H9 (cell line): Measurements from ENCODE around the gene ZSCAN5C. TPM values are rescaled to one million over a fixed set of nuclear protein-coding genes. Genes with fewer than 3 reads are reported as not detected.

ENCODE experiments used
- DNase-seq: peaks from one replicate; pipeline ENCODE4 v3.0.0-alpha.2; 2017
- H2AFZ ChIP-seq: one replicate; pipeline ENCODE4 v1.6.1; 2013; ENCODE audit warnings: mild to moderate bottlenecking, low read length, control low read depth, moderate library complexity
- H2AK5ac ChIP-seq: 2 replicates; pipeline ENCODE4 v1.6.1; 2013; ENCODE audit warnings: low read length, control low read depth, mixed read lengths; ENCODE audit not compliant: insufficient read length
- H2BK120ac ChIP-seq: one replicate; pipeline ENCODE4 v1.6.1; 2013; ENCODE audit warnings: low read depth, mild to moderate bottlenecking, low read length, control low read depth, inconsistent platforms; ENCODE audit not compliant: poor library complexity, severe bottlenecking
- H2BK12ac ChIP-seq: 2 replicates; pipeline ENCODE4 v1.6.1; 2013; ENCODE audit warnings: low read length, control low read depth, mixed read lengths, low read depth; ENCODE audit not compliant: insufficient read length
- H2BK15ac ChIP-seq: 2 replicates; pipeline ENCODE4 v1.6.1; 2013; ENCODE audit warnings: low read depth, low read length, control low read depth
- H2BK20ac ChIP-seq: one replicate; pipeline ENCODE4 v1.6.1; 2013; ENCODE audit warnings: low read depth, mild to moderate bottlenecking, low read length, control low read depth, inconsistent platforms; ENCODE audit not compliant: poor library complexity, severe bottlenecking
- H2BK5ac ChIP-seq: 2 replicates; pipeline ENCODE4 v1.6.1; 2013; ENCODE audit warnings: low read length, control low read depth, mixed read lengths; ENCODE audit not compliant: insufficient read length
- H3K14ac ChIP-seq: 2 replicates; pipeline ENCODE4 v1.6.1; 2013; ENCODE audit warnings: low read length, control low read depth; ENCODE audit not compliant: insufficient read depth
- H3K18ac ChIP-seq: 2 replicates; pipeline ENCODE4 v1.6.1; 2013; ENCODE audit warnings: low read depth, mild to moderate bottlenecking, mixed read lengths, low read length, control low read depth; ENCODE audit not compliant: insufficient read length
- H3K23ac ChIP-seq: 2 replicates; pipeline ENCODE4 v1.6.1; 2013; ENCODE audit warnings: low read length, control low read depth, mixed read lengths, low read depth; ENCODE audit not compliant: insufficient read length
- H3K23me2 ChIP-seq: 2 replicates; pipeline ENCODE4 v1.6.1; 2013; ENCODE audit warnings: low read depth, mild to moderate bottlenecking, mixed read lengths, low read length, control low read depth; ENCODE audit not compliant: insufficient read length, poor library complexity, severe bottlenecking
- H3K27ac ChIP-seq: 2 replicates; pipeline ENCODE4 v1.5.1; 2013; ENCODE audit warnings: low read length, control low read depth, mixed read lengths, low read depth; ENCODE audit not compliant: insufficient read length
- H3K27me3 ChIP-seq: 2 replicates; pipeline ENCODE4 v1.6.1; 2013; ENCODE audit warnings: low read length, control low read depth, inconsistent platforms; ENCODE audit not compliant: insufficient read depth
- H3K4ac ChIP-seq: 2 replicates; pipeline ENCODE4 v1.6.1; 2013; ENCODE audit warnings: low read depth, mild to moderate bottlenecking, control low read depth, inconsistent platforms, low read length, moderate library complexity
- H3K4me1 ChIP-seq: 2 replicates; pipeline ENCODE4 v1.6.1; 2013; ENCODE audit warnings: low read length, control low read depth, inconsistent platforms; ENCODE audit not compliant: insufficient read depth
- H3K4me2 ChIP-seq: 2 replicates; pipeline ENCODE4 v1.6.1; 2013; ENCODE audit warnings: low read length, control low read depth, mixed read lengths; ENCODE audit not compliant: insufficient read length, insufficient read depth
- H3K56ac ChIP-seq: 2 replicates; pipeline ENCODE4 v1.6.1; 2013; ENCODE audit warnings: low read depth, mild to moderate bottlenecking, mixed read lengths, low read length, control low read depth; ENCODE audit not compliant: insufficient read length
- H3K79me1 ChIP-seq: 2 replicates; pipeline ENCODE4 v1.6.1; 2013; ENCODE audit warnings: low read depth, mild to moderate bottlenecking, moderate library complexity, low read length, control low read depth, inconsistent platforms; ENCODE audit not compliant: insufficient read depth, poor library complexity, severe bottlenecking
- H3K79me2 ChIP-seq: 2 replicates; pipeline ENCODE4 v1.6.1; 2013; ENCODE audit warnings: low read length, control low read depth, inconsistent platforms; ENCODE audit not compliant: insufficient read depth
- H3K9ac ChIP-seq: 2 replicates; pipeline ENCODE4 v1.6.1; 2013; ENCODE audit warnings: low read length, control low read depth, mixed read lengths; ENCODE audit not compliant: insufficient read length; ENCODE audit errors: extremely low read depth
- H3K9me3 ChIP-seq: one replicate; pipeline ENCODE4 v1.6.1; 2013; ENCODE audit warnings: low read depth, low read length, inconsistent platforms; ENCODE audit not compliant: control insufficient read depth
- H3T11ph ChIP-seq: one replicate; pipeline ENCODE4 v1.6.1; 2013; ENCODE audit warnings: mild to moderate bottlenecking, low read length, control low read depth, inconsistent platforms
- H4K20me1 ChIP-seq: one replicate; pipeline ENCODE4 v1.6.1; 2013; ENCODE audit not compliant: control insufficient read depth, insufficient read length, insufficient read depth
- H4K5ac ChIP-seq: 2 replicates; pipeline ENCODE4 v1.6.1; 2013; ENCODE audit warnings: low read depth, mild to moderate bottlenecking, mixed read lengths, low read length, control low read depth; ENCODE audit not compliant: insufficient read length
- H4K8ac ChIP-seq: replicated peaks from 2 replicates; pipeline ENCODE4 v1.6.1; 2013; ENCODE audit warnings: low read length, control low read depth, mixed read lengths, low read depth; ENCODE audit not compliant: insufficient read length
- H4K91ac ChIP-seq: 2 replicates; pipeline ENCODE4 v1.6.1; 2013; ENCODE audit warnings: low read depth, mild to moderate bottlenecking, moderate library complexity, mixed read lengths, low read length, control low read depth; ENCODE audit not compliant: insufficient read length
- H3K27ac Mint-ChIP-seq, 3 experiments: 2 replicates in 2 of 3; 3 replicates in 1 of 3; pipeline ENCODE4 v1.8.0; 2020 to 2021; ENCODE audit warnings: mixed read lengths in 3 of 3, mild to moderate bottlenecking in 1 of 3, moderate library complexity in 1 of 3
- H3K27me3 Mint-ChIP-seq: 2 replicates; pipeline ENCODE4 v1.8.0; 2021; ENCODE audit warnings: low read depth, mild to moderate bottlenecking, moderate library complexity, mixed read lengths
- H3K36me3 Mint-ChIP-seq, 3 experiments: 2 replicates in 2 of 3; 3 replicates in 1 of 3; pipeline ENCODE4 v1.8.0; 2020 to 2021; ENCODE audit warnings: low read depth in 3 of 3, mixed read lengths in 3 of 3; ENCODE audit not compliant: insufficient read depth in 1 of 3
- H3K4me1 Mint-ChIP-seq, 2 experiments: 2 replicates each; pipeline ENCODE4 v1.8.0; 2020; ENCODE audit warnings: mixed read lengths in 2 of 2
- H3K4me3 Mint-ChIP-seq, 2 experiments: 2 replicates in 1 of 2; 3 replicates in 1 of 2; pipeline ENCODE4 v1.8.0; 2020 to 2021; ENCODE audit warnings: mild to moderate bottlenecking in 2 of 2, mixed read lengths in 2 of 2, moderate library complexity in 1 of 2
- H3K9me3 Mint-ChIP-seq, 2 experiments: 2 replicates in 1 of 2; 3 replicates in 1 of 2; pipeline ENCODE4 v1.8.0; 2020; ENCODE audit warnings: mild to moderate bottlenecking in 2 of 2, mixed read lengths in 2 of 2, moderate library complexity in 1 of 2
- CTCF ChIP-seq: fragments of 200-600 bp; sonication (generic); conservative IDR thresholded peaks from 3 replicates; pipeline ENCODE4 v1.8.0; 2021; ENCODE audit warnings: antibody characterized with exemption, mild to moderate bottlenecking
- WGBS: extraction: QIAGEN DNeasy Blood & Tissue Kit; methylation state at CpG from one replicate; pipeline ENCODE4 v1.1.7; 2013; ENCODE audit warnings: missing lambda C conversion rate, low lambda C conversion rate, mixed read lengths; ENCODE audit not compliant: insufficient read length; ENCODE audit errors: extremely low coverage; 5-methylcytosine and 5-hydroxymethylcytosine counted together
- total RNA-seq: library from RNA; stranded (reverse); gene quantifications from 2 replicates; pipeline ENCODE4 v1.2.1, GENCODE V29; 2021

ZSCAN5C gene
- total RNA-seq, 1 experiment from 2014 or later, result not detected

DNA sequence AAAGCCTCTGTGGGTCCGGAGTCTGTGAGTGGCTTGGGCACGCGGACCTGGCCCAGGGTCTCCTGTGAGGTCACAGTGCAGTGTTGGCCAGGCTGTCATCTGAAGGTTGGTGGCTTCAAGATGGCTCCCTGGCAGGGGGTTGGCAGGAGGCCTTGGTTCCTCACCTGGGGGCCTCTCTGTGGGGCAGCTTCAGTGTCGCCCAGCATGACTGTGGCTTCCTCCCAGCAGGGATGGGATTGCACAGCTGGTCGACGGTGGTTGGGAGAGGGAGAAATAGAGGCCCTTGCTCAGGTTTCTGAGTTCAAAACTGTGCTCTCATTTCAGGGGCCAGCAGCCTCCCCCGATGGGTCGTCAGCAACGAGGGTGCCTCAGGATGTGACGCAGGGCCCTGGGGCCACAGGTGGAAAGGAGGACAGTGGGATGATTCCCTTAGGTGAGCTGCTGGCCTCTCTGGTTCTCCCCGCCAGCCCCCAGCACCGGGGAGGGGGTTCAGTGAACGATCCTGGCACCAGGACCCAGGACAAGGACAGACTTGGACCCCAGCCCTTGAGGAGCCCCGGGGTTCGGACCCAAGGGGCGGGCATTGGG is 43.8 kb upstream of the ZSCAN5C start:
- H2AFZ ChIP-seq, result no peak overlapping the region
- peaks cover 21 to 28% (median 27%) of the 10 kb centered on the region in 3 experiments for H3K36me3 Mint-ChIP-seq
- H3K9me3 ChIP-seq, result no peaks in the 10 kb centered on the region
- no peaks in the 10 kb centered on the region for H3K27me3 Mint-ChIP-seq
- no peaks in the 10 kb centered on the region for H3K23me2 ChIP-seq
- H4K20me1 ChIP-seq, result no peaks in the 10 kb centered on the region
- H3K9ac ChIP-seq, result no peak overlapping the region
- no peak overlapping the region for H2BK120ac ChIP-seq
- TF ChIP-seq CTCF, result no peak
- no peak overlapping the region for H3K27ac ChIP-seq
- no peak overlapping the region for H2BK15ac ChIP-seq
- H3K27me3 ChIP-seq, result no peaks in the 10 kb centered on the region
- H3K4me2 ChIP-seq, result no peak overlapping the region
- no peak overlapping the region for H2BK12ac ChIP-seq
- no peak overlapping the region for H3T11ph ChIP-seq
- H3K4me1 ChIP-seq, result peaks cover under 1% of the 10 kb centered on the region; the same call in 1 of the 2 replicates
- H3K79me2 ChIP-seq, result no peaks in the 10 kb centered on the region
- H2BK5ac ChIP-seq, result no peak overlapping the region
- H3K4ac ChIP-seq, result no peak overlapping the region
- DNase-seq, result no peak
- no peak overlapping the region for H4K91ac ChIP-seq
- H3K4me3 Mint-ChIP-seq, result no peak overlapping the region
- no peak overlapping the region for H4K5ac ChIP-seq
- no peak overlapping the region for H2BK20ac ChIP-seq
- no peak overlapping the region for H2AK5ac ChIP-seq
- no peak overlapping the region for H3K23ac ChIP-seq
- H4K8ac ChIP-seq, result no peak overlapping the region
- no peak overlapping the region for H3K27ac Mint-ChIP-seq
- no peak overlapping the region for H3K18ac ChIP-seq
- H3K14ac ChIP-seq, result no peak overlapping the region
- no peaks in the 10 kb centered on the region for H3K79me1 ChIP-seq
- H3K4me1 Mint-ChIP-seq, result peaks cover 8 to 9% of the 10 kb centered on the region in 2 experiments
- no peak overlapping the region for H3K56ac ChIP-seq
- H3K9me3 Mint-ChIP-seq, result no peaks in the 10 kb centered on the region; a peak in 2 of 5 replicates
- no CpG with 5 or more reads among the region's 16 CpGs for WGBS
